GM18867 (cell line): Measurements from ENCODE around the gene LHX2.
"Not testable (repeated sequence)": the region's sequence is repeated elsewhere in the genome, so short reads cannot be mapped to it uniquely, and the experiment has no call there.

Experiments
- ATAC-seq: cut with Tn5 transposase; IDR thresholded peaks from one replicate; pipeline ENCODE4 v1.9.1; 2021; ENCODE audit warnings: mild to moderate bottlenecking, moderate library complexity; ENCODE audit not compliant: unreplicated experiment

The LHX2 gene, protein sequence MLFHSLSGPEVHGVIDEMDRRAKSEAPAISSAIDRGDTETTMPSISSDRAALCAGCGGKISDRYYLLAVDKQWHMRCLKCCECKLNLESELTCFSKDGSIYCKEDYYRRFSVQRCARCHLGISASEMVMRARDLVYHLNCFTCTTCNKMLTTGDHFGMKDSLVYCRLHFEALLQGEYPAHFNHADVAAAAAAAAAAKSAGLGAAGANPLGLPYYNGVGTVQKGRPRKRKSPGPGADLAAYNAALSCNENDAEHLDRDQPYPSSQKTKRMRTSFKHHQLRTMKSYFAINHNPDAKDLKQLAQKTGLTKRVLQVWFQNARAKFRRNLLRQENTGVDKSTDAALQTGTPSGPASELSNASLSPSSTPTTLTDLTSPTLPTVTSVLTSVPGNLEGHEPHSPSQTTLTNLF

GRCh38 chr9:124011460-124012301 lies at the start of gene LHX2:
TSS of gene LHX2 (plus strand) at chr9:124011768. CDS start at chr9:124012349, 581 bp downstream.
- ATAC-seq: no peak

- no peak for ATAC-seq
These were observed 46.8 kb upstream of the LHX2 start for GRCh38 chr9:123964761-123965160.

DNA sequence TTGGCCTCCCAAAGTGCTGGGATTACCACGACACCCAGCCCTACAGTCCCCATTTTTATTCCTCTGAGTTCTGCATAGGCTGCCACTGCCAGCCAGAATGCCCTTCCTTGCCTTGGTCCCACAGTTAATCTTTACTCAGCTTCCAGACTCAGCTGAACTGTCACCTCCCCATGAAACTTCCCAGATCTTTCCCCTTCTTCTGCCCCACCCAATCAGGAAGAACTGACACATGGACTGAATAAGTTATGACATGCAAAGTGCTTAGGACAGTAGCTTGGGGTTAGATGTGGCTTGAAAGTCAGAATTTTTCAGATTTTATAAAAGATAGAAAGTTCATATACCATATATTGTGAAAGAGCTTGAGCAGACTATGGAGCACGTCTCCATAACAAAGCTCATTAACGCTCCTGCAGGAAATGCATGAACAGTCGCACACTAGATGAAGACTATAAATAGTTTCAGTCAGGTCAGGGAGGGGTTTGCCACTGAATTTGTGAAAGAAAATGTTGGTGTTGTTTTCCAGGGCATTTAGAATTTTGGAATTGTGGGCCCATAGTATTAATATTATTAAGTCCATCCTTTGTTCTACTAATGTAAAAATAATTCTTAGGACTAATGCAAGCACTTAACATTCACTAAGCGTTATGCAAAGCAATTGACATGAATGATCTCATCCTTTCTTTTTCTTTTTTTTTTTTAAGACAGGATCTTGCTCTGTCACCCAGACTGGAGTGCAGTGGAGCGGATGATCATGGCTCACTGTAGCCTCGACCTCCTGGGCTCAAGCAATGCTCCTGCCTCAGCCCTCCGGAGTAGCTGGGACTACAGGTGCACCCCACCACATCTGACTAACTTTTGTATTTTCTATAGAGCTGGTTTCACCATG lies 45.5 kb upstream of the LHX2 start:
- no peak for ATAC-seq

GRCh38 chr9:123967323-123967722 lies 44.2 kb upstream of the LHX2 start:
- no peak for ATAC-seq

GRCh38 chr9:123972618-123973017 lies 39.0 kb upstream of the LHX2 start:
- no peak for ATAC-seq

GRCh38 chr9:123973590-123974223 lies 37.9 kb upstream of the LHX2 start:
- no peak for ATAC-seq

- ATAC-seq: no peak
These were observed 37.1 kb upstream of the LHX2 start for GRCh38 chr9:123974471-123974870.

GRCh38 chr9:123975871-123976270 lies 35.7 kb upstream of the LHX2 start:
- ATAC-seq: no peak

- ATAC-seq: not testable (repeated sequence)
These were observed 35.0 kb upstream of the LHX2 start for GRCh38 chr9:123976579-123976978.

DNA sequence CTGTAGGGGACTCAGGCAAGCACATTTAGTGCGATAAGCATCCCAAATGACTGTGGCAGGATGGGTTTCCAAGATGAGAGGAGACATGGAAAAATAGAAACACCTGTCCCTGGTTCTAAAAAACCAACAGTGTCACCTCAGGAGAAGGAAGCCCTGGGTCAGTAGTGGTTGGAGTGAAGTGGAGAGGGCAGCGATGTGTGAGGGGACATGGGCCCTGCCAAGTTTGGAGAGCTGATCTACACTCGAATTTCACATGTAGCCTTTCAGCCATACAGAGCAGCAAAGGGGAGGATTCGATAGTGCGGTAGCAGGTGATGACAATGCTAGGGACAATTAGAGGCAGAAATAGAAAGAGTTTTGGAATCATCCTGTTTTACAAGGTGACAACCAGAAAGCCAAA lies 32.6 kb upstream of the LHX2 start:
- no peak for ATAC-seq

- no peak for ATAC-seq
These were observed 29.0 kb upstream of the LHX2 start for GRCh38 chr9:123982535-123982934.

DNA sequence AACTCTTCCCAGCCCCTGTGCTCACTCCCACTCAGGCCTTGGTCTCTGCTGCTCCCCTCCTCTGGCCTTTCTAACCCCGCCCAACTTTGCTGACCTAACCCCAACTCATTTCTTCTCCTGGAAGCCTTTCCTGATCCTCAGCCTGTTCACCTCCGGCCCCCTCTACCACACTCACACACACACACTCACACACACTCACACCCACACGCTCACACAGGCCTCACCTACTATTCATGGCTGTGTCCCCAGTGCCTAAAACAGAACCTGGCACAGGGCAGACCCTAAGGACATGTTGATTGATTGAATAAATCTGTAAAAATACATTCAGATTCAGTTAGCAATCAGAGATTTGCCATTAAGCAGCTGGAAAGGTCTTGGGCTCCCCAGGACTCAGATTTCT lies 28.5 kb upstream of the LHX2 start:
- ATAC-seq: no peak

DNA sequence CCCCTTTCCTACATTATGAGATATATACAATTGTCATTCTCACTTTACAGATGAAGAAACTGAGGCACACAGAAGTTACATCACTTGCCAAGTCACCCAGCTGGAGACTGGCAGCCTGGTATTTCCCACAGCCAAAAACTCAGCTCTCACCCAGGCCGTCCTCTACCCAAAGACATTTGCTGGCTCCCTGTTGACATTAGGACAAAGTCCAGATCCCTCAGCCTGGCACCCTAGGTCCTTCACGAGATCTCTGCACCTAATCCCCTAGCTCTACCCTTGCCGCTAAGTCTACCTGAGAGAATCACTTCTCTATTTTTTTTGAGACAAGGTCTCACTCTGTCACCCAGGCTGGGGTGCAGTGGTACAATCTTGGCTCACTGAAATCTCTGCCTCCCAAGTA lies 26.8 kb upstream of the LHX2 start:
- ATAC-seq: no peak

DNA sequence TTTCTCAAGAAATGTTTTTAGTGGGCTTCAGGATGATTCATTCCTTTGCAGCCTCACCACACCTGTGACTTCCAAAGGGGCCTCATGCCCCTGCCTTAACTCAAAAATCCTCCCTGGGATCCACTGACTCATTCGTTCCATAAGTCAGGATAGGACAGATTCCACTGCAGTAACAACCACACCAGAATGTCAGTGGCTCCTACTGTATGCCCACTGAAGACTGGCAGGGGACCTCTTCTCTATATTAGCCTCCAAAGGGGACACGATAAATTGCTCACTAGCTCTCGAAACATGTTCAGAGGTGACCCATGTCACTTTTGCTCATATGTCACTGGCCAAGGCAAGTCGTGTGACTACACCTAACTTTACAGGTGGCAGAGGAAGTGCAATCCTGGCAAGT lies 25.7 kb upstream of the LHX2 start:
- ATAC-seq: no peak

- ATAC-seq: no peak
These were observed 21.1 kb upstream of the LHX2 start for GRCh38 chr9:123990427-123990826.

- not testable (repeated sequence) for ATAC-seq
These were observed 18.9 kb upstream of the LHX2 start for GRCh38 chr9:123992679-123993078.

GRCh38 chr9:123996731-123997421 lies 14.7 kb upstream of the LHX2 start:
- ATAC-seq: peak; percentile 36

DNA sequence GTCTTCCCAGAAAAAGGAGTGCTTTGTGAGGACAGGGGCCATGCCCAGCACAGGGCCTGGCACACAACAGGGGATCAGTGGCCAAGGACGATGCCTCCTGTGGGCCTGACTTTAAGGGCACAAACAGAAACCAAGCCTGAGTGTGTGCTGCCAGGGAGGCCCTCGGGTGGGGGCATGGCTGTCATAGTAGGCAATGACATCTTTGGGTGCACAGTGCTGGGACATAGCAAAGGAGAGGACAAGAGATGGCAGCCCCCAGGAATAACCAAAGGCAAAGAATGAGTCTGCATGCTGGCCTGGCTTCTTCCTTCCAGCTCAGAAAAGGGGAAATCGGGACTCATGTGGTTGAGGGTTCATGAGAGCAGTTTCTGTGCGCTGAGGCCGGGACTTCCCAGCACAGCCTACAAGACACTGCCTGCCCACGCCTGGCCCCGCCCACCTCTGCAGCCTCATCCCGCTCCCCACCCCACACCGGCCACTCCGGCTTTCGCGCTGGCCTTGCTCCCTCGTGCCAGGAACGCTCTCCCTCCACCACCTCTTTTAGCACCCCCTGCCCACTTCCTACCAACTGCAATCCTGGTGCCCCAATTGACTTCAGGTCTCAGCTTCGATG lies 13.8 kb upstream of the LHX2 start:
- peak; percentile 54 for ATAC-seq

DNA sequence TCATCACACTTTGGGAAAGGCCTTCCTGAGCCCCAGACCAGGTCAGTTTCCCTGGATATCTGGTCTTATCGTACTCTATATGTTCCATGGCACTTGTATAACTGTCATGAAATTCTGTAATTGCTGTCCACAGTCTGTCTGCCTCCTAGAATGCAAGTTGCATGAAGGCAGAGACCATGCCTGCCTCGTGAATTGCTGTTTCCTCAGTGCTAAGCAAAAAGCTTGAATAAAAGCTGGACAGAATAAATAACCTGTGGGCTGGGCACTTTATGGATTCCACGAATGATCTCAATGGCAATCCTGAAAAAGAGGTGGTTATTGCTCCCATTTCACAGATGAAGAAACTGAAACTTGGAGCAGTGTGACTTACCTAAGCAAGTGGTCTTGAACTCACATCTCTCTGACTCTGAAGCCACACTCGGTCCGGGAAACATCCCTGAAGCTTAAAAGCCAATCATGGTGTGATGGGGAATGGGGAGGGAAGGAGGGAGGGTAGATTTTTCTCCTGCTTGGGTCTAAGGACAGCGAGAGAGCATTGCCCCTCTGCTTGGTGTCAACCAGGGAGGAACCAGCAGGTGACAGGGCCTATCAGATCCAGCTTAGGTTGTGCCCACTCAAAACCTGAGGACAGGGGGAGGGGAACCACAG lies 13.2 kb upstream of the LHX2 start:
- ATAC-seq: no peak
